Measurements from ENCODE around the gene WDR86.

The WDR86 gene

DNA sequence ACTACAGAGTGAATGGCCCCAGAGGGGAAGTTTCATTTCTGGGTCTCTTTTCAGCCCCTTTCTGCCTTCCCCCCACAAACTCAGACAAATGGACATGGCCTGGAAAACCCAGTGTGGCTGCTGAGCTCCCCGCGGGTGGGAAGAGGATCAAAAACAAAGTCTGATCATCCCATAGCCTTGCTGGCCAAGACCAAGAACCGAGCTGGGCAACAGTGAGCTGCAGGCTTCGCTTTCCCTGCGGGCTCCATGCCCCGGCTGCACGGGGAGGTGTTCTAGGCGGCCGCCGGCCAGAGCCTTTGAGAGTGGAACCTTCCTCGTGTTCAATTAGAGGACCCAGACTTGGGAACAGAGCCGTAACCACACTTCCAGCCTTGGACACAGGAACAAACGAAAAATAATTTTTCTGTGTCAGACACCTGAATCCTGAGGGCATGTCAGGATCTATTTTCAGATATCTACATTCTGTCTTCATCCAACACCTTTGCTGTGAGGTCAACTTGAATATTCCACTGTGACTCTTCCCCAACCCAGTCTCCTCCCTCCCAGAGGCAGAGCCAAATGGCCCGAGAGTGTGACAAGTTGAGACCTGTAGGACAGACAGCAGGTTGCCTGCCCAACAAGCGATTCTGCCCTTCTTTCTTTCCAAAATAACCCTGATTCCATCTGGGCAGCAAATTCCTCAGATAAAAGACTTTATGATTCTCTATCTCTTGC, 26.0 kb downstream of the WDR86 start:
- TF ChIP-seq, protein P1, sequence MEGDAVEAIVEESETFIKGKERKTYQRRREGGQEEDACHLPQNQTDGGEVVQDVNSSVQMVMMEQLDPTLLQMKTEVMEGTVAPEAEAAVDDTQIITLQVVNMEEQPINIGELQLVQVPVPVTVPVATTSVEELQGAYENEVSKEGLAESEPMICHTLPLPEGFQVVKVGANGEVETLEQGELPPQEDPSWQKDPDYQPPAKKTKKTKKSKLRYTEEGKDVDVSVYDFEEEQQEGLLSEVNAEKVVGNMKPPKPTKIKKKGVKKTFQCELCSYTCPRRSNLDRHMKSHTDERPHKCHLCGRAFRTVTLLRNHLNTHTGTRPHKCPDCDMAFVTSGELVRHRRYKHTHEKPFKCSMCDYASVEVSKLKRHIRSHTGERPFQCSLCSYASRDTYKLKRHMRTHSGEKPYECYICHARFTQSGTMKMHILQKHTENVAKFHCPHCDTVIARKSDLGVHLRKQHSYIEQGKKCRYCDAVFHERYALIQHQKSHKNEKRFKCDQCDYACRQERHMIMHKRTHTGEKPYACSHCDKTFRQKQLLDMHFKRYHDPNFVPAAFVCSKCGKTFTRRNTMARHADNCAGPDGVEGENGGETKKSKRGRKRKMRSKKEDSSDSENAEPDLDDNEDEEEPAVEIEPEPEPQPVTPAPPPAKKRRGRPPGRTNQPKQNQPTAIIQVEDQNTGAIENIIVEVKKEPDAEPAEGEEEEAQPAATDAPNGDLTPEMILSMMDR (IDR thresholded peaks at IDR 0.05), result no peak

DNA sequence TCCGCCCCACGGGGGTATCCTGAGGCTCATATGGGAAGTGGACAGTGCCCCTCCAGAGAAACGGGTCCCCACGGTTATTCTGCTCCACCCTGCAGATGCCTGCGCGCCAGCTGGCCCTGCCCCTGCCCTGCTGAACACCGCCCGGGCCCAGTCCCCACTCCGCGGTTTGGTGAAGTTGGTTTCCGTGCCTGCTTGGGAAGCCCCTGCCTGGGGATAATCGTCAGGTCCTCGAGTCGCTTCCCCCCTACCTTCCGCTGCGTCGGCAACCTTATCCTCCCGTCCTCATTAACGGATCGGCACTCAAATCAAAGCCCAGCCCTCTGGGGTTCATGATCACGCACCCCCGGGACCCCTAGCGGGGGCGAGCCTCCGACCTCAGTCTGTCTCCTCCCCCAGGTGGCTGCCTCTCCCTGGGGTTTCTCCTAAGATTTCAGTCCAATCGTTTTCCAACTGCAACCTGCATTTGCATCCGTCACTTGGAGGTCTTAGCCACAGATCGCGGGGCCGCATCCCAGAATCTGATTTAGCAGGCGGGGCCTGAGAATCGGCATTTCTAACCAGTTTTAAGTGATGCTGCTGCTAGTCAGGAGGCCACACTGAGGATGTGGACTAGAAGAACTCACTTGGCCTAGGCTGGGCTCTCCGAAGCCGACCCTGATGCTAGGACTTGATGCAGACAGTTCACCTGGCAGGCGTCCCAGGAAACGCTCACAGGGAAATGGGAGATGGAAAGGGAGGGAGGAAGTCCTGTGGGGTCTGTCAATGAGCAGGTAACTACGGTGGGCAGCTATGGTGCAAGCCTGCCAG, 27.6 kb downstream of the WDR86 start:
- TF ChIP-seq, protein P1 (IDR thresholded peaks at IDR 0.05), result no peak

DNA sequence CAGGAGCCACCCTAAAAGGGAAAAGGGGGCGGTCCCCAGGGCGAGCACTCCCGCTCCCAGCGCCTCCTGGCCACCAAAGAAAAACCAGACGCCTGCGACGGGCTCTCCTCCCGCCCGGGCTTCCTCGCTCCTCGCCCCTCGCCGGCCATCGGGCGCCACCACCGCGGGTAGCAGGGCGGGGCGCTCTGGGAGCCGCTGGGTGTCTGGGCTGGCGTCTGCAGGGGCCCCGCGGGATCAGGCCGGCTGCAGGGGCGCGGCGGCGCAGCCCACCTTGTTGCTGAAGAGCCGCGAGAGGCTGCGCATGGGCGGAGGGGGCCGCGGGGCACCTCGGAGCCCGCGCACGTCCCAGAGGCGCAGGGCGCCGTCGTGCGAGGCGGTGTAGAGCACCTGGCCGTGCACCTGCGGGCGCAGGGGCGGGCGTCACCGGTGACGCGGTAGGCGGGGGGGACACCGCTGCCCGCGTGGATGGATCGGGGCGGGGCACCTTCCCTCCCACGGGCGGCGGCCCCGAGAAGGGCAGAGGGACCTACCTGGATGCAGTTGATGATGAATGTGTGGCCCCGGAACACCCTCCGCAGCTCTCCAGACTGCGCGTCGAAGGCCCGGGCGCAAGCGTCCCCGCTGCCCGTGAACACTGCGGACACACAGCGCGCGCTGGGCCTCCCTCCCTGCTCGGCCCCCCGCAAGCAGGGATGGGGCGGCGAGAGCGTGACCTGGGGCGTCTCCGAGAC, 28.3 kb downstream of the WDR86 start:
- TF ChIP-seq, protein P1 (IDR thresholded peaks at IDR 0.05), result no peak

DNA sequence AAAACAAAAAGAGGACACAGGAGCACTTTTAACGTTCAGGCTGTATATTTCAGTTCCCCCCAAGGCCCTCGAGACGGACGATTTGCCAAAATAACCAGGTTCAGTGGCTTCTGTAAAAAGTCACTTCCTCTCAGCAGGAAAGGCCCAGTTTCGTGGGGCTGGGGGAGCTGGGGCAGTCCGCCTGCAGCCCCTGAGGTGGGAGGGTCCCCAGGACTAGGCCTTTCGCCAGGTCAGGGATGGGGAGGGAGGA, 28.8 kb downstream of the WDR86 start:
- TF ChIP-seq, protein P1 (IDR thresholded peaks at IDR 0.05), result no peak

DNA sequence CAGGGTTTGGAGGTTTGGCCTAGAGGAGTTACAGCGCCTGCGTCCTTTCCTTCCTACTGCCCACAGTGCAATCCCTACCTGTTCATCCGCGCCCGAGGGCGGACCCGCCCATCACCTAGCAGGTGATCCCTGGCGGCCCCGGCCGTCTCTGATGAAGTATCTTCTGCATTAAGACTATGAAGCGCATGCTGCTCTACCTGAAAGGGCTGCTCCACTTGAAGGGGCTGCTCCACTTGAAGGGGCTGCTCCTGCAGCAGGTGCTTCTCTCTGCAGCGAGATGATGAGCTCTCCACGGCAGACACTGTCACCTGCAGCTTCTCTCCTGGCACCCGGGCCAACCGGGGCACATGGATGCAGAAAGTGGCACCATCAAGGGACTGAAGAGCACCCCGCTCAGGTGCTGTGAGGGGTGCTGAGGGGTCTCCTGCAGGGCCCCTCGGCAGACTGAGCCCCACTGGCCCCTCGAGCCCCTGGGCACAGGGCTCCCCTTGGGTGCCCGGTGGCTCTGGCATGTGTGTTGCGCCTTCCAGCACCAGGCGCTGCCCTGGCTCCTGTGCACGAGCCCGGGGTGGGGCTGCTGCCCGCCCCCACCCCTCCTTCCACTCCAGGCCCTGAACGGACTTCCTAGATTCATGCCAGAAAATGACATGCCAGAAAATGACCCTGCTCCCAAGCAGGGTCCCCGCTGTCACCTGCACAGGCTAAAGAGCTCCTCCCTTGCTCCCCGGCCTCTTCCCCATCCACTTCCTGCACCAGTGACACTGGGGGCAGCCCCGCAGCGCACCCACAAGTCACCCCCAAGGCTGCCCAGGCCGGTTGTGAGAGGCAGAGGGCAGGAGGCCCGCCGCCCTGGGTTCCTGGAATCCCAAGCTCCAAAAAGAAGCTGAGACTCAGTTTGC, 29.4 kb downstream of the WDR86 start:
- TF ChIP-seq, protein P1 (IDR thresholded peaks at IDR 0.05), result no peak

DNA sequence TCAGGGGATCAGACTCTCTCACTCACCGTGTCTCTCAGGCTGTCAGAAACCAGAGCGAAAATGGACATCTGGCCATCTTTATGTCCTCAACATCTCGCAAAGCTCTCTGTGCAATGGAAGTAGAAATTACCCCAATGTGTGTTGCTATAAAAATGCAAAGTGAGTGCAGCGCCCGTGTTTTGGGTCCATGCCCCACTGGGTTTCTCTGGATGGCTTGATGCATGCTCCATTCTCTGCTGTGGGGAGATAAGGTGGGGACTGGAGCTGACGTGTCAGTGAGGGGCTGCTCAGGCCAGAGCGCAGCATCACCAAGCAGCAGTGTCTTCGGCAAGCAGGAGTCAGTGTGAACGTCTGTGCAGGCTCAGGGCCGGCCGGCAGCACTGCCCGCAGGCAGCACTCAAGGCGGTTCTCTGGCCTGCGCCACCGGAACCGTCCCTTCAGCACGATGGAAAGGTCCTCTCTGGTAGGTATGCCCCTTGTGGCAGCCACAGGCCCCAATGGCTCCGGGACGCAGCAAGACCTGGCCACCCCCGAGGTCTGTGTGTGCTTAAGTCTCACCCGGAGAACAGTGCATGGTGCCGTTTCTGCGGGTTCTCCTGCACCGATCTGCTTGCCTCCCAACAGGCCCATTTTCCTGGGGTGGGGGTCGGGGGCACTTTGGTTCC, 30.2 kb downstream of the WDR86 start:
- TF ChIP-seq, protein P1 (IDR thresholded peaks at IDR 0.05), result no peak

DNA sequence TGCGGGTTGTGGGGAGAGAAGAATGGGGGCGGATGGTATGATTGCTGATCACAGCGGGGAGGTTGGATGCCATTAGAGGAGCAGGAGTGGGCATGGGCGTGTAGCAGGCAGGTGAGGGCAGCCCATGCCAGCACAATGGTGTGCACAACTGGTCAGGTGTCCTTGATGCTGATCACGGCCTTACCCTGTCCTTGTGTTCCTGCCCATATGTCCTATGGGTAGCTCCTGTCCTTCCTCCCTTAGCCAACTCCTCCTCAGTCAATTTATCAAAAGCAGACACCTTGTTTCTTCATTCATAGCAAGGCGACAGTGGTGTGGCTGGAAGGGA, 30.7 kb downstream of the WDR86 start:
- TF ChIP-seq, protein P1 (IDR thresholded peaks at IDR 0.05), result no peak

Data from LNCAP (cell line).